HG03196 (cell line): ENCODE measurements around the gene RPL14.
"Not testable (repeated sequence)": the region's sequence is repeated elsewhere in the genome, so short reads cannot be mapped to it uniquely, and the experiment has no call there.

ENCODE experiments used
- ATAC-seq: cut with Tn5 transposase; IDR thresholded peaks from one replicate; pipeline ENCODE4 v1.9.1; 2021; ENCODE audit not compliant: unreplicated experiment

Gene RPL14

DNA sequence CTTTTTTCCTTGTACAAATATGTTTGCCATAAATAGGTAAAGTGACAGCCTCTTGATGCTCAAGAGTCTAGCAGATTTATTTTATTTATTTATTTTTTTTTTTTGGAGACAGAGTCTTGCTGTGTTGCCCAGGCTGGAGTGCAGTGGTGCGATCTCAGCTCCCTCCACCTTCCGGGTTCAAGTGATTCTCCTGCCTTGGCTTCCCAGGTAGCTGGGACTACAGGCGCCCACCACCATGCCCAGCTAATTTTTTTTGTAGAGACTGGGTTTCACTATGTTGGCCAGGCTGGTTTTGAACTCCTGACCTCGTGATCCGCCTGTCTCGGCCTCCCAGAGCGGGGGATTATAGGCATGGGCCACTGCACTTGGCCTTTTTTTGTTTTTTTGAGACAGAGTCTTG is 5.7 kb downstream of the RPL14 start:
- not testable (repeated sequence) for ATAC-seq

DNA sequence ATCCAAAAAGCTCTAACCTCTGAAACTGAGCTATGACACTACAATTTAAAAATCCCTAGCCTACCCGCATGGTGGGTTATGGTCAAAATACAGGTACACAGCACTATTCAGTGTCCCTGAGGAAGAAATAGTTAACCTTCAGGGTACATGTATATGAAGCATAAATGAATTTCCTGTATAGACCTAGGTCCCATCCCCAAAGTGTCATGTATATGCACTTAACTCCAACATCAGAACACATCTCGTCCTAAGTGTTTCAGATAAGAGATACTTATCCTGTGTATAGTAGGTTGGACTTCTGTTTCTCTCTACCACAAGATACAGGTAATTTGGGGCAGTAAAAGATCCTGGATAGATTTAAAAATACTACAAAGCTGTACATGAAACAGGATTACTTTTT is 6.4 kb downstream of the RPL14 start:
- no peak for ATAC-seq

DNA sequence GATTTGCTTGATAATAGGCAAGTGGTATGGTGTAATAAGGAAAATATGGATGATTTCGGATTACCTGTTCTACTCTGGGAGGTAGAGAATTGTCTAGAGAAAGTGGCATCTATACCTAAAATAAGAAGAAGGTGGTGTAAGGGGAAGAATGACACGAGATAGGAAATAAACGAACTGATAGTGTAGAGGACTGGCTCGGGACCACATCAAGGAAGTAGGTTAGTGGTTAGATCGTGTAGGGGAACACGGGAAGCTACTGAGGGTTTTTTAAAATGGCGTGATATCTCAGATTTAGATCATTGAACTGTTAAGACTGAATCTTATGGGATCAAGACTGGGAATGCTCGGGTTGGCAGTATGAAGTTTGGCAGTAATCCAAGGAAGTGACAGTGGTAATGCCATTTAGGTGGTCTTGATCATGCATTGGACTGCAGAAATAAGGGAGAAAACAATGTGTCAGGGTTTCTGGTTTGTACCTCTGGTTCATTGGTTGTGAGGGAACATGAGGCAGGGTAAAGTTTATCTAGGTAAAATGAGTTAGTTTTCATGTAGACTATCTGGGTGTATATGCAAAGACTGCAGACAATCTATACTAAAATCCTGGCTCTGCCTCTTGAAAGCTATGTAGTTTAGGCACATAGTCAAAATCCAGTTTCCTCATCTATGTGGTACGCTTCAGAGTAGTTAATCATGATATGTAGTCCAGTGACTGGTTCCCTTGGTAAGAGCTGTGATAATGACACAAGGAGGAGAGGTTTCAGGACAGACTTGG is 7.4 kb downstream of the RPL14 start:
- no peak for ATAC-seq

DNA sequence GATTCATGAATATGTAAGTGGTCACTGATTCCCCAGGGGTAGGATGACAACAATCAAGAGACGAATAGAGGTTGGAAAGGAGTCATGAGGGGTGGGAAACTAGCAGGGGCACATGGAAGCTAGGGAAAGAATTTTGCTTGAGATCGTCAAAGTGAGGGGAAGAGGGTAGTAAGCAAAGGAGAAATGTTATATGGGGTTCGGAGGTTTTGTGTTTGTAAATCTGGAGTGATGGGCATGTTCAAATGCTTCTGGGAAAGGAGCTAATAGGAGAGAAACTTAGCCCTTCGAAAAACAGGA is 7.9 kb downstream of the RPL14 start:
- no peak for ATAC-seq

DNA sequence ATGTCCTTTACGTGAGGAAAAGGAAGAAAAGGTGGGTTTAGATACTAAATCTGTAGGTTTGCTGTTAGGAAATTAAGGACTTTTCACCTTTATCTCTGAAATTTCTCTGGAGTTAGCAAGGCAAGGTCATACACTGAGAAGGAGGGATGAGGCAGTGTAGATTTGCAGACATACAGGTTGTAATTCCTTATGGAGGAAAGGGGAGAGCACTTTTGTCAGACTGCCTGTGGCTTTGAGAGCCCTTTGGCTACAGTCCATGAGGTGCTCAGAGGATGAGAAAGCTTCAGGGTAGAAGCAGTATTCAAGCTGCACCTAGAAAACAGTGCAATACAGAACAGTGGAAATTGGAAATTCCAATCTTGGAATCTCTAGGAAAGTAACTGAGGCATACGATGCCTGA is 8.3 kb downstream of the RPL14 start:
- ATAC-seq, result no peak

DNA sequence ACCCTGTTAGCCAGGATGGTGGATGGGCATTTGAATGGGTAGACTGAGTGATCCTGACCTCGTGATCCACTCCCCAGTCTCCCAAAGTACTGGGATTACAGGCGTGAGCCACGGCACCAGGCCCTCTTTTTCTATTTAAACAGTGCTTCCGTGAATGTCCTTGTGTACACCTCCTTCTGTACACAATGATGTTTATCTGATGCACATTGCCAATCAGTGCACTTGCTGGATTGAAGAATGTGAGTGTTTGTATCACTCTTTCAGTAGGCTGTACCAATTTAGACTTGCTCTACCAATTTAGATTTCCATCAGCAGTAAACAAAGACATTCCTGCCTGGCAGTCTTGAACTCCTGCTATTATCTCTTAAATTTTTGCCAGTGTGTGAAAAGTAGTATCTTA is 10.9 kb downstream of the RPL14 start:
- ATAC-seq, result no peak

DNA sequence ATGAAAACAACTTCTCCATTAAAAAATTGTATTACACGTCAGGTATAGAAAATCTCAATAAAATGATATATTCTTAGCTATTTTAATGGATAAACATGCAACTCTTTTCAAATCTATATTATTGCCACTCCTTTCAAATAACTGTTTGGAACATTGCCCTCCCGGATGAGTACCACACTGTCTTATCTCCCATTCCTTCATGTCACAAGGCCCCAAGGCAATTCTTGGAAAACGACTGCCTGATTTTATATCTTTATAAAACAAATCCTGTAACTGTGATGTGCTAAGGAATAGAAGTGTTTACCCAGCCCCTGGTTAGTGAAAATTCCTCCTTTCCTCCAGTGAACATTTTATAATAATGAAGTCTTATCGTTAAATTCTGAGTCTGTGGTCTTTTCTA is 13.6 kb downstream of the RPL14 start:
- no peak for ATAC-seq

DNA sequence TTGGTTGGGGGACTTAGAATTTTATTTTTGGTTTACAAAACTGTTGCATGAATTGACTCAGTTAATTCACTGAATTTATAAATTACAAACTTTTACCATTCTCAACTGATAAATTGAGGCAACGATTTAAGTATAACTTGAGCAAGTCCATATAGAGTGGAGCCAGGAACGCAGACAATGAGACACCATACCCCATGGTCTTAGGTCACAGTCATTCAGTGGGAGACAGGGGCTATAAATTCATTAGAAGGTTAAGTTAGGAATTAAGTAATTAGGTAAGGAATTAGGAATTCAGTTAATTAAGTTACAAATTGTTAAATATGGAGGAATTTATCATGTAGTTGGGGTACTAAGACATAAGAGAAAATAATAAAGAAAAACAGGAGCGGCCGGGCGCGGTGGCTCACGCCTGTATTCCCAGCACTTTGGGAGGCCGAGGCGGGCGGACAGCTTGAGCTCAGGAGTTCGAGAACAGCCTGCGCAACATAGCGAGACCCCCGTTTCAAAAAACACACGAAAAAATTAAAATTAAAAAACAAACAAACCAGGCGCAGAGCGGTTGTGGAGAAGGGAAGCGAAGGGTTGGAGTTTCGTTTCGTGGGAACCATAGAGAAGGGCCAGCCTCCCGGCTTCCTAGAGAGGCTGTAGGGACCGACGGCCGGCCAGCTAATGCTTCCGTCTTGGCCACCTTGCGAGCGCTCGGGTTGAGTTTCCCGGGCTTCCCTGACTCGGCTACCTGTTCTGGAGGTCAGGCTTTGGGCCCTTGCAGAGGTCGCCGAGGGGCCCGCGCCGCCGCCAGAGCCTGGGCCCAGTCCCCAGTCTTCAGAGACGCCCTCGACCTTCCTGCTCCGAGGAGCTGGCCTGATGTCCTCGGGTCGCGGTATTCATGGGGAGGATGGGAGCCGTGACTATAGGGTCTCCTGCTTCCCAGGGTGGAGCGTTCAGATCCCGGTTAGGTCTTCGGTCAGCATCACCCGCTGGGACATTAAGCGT is 19.6 kb downstream of the RPL14 start, which contains the start of gene ZNF619:
Gene ZNF619 (plus strand): TSS at position 645 of the 993 bp plus-strand sequence. CDS start 858 bp downstream, outside the sequence.
- ATAC-seq, result peak; percentile 87

DNA sequence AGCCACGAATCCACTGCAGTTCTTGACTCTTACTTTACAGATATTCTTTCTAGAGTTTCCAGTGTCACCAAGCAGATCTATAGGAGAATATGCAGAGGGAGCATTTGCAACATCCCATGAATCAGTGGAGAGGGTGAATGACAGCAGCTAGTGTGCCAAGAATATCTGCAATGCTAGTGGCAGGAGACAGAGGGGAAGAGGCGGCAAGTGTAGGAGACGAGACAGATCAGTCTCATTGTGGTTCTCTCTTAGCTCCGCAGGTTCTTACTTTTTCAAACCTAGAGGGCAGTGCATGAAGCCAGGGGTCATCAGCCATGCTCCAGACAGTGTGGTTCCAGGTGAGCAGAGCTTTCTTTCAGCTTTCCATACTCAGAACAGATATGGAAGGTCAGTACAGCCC is 20.5 kb downstream of the RPL14 start:
- ATAC-seq, result no peak

DNA sequence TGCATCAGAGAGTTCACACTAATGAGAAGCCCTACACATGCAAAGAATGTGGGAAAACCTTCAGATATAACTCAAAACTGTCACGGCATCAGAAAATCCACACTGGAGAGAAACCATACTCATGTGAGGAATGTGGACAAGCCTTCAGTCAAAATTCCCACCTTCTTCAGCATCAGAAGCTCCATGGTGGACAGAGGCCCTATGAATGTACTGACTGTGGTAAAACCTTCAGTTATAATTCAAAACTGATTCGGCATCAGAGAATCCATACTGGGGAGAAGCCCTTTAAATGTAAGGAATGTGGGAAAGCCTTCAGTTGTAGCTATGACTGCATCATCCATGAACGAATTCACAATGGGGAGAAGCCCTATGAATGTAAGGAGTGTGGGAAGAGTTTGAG is 30.0 kb downstream of the RPL14 start:
- ATAC-seq, result no peak

DNA sequence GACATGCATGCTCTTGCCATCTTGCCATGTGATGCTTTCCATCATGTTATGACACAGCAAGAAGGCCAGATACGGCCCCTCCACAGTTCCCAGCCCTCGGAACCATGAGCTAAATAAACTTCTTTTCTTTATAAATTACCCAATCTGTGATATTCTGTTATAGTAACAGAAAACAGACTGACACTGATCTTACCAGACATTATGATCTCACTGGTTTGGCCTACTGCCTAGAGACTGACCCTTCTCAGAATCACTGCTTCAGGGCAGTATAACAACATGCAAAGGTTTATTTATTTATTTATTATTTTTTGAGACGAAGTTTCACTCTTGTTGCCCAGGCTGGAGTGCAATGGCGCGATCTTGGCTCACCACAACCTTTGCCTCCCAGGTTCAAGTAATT is 33.8 kb downstream of the RPL14 start:
- ATAC-seq, result no peak

DNA sequence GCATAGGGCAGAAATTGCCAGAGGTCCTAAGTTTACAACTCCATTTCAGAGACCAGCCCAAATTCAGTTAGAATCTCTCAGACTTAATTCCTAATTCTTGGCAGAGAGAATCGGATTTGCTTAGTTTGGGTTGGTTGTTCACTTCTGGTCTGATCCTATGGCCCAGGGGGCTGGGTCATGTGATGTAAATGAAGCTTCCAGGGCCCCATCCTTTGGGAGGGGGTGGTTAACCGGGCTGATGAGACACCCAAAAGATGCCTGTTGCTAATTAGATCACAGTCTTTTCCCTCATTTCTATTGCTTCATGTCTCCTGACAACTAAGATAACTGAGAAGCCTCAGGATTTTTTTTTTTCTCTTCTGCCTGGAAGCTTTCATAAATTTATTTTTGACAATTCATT is 37.6 kb downstream of the RPL14 start:
- no peak for ATAC-seq

DNA sequence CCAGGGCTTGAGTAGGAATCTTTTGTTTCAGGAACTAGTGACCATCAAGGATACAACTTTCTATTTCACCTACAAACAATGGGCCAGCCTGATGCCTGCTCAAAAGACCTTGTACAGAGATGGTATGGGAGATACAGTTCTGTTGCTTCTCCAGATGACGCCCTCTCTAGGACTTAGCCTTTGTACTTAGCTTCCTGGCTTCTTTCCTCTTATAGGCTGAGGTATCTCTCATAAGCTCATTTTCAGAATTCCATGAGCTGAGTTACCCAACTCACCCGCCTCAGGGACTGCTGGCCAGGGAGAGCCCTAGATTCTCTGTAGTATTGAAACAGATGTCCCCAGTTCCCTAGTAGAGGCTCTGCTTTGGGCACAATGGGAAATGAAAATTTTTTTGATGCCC is 40.1 kb downstream of the RPL14 start:
- no peak for ATAC-seq

DNA sequence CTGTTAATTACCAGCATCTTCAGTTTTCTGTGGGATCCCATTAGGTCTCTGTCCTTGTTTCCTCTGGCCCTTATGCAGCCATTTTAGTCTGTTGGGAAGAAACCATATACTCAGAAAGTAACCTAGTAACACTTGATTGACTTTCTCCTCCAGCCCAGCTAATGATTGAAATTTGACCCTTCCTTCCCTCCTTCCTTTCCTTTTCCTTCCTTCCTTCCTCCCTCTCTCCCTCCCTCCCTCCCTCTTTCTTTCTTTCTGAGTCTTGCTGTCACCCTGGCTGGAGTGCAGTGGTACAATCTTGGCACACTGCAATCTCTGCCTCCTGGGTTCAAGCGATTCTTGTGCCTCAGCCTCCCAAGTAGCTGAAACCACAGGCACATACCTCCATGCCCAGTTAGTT is 42.8 kb downstream of the RPL14 start:
- ATAC-seq, result no peak

DNA sequence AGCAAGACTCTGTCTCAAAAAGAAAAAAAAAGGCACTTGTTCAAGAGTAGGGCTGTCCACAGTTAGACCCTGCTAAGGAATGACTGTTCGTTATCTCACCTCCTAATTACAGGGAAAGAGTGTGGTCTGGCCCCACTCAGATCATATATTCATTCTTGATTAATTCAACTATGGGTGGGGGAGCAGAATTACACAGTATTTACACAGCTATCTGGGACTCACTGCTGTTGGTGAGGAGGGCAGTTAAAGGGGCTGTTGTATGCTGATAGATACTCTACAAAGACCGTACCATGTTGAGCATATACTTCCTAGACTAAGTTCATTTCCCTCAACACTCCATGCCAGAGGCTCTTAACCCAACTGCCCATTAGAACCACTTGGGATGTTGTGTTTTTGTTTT is 44.9 kb downstream of the RPL14 start:
- no peak for ATAC-seq

DNA sequence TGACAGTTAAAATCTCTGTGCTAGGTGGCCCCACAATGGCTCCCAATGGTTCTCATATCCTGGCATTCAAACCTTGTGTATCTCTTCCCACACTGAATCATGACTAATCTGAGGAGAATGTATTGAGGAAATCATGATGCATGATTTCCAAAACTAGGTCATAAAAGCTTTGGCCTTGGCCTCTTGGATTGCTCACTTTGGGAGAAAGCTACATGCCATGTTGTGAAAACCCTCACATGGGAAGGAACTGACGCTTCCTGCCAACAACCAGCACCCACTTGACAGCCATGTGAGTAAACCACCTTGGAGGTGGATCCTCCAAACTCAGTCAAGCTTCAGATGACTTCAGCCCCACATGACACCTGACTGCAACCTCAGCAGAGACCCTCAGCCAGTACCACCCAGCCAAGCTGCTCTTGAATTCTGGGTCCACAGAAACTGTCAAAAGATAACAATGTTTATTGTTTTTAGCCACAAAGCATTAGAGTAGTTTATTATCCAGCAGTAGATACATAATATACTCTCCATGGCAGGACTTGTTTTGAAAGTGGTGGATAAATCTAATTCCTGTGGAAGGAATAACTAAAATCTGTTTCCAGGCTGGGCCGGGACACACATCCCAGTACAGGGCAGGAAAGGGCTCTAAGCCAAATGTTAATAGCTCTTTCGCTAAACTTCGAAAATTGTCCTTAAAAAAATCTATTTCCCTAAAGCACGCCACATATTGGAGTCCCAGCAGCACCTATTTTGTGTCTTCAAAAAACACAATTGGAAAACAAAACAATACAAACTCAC is 47.7 kb downstream of the RPL14 start:
- ATAC-seq, result no peak

DNA sequence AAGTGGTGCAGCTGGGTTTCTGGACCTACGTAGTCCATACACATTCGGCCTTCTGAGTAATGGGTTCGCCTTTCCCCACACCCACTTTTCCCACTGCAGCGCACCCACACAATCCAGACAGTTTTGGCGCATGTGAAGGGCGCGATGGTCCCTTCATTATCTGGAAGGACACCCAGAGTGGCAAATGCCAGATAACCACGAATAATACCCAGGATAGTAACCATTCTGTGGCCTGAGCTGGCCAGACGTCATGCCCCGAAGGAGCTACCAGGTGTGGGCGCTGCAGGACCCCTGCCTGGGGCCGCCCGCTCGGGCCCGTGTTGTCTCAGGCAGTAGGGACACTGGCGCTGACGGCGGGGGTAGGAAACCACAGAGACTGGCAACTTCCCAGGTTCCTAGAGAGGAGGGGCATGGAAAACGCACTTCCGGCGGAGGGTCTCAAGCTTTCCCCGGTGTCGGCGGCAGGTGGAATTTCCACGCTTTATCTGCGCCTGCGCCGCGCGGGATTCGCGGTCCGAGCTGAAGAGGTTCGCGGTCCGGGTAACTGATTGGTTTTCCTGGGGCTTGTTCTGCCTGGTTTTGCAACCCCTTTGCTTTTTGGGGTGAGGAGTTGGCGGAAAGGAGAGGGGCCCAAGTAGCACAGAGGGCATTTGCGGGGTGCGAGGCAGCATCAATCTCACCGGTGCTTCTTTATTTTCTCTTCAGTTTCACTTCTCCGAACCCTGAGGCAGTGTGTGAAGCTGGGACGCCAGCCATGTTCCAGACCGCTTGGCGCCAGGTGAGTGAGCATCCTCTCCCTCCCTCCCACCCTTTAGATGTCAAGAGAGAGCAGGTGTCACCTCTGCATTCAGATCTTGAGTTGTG is 48.7 kb downstream of the RPL14 start, which contains the start of gene ZNF620:
Gene ZNF620 (plus strand): TSS at position 441 of the 864 bp plus-strand sequence. CDS start 314 bp downstream, at position 755.
- peak; percentile 72 for ATAC-seq

DNA sequence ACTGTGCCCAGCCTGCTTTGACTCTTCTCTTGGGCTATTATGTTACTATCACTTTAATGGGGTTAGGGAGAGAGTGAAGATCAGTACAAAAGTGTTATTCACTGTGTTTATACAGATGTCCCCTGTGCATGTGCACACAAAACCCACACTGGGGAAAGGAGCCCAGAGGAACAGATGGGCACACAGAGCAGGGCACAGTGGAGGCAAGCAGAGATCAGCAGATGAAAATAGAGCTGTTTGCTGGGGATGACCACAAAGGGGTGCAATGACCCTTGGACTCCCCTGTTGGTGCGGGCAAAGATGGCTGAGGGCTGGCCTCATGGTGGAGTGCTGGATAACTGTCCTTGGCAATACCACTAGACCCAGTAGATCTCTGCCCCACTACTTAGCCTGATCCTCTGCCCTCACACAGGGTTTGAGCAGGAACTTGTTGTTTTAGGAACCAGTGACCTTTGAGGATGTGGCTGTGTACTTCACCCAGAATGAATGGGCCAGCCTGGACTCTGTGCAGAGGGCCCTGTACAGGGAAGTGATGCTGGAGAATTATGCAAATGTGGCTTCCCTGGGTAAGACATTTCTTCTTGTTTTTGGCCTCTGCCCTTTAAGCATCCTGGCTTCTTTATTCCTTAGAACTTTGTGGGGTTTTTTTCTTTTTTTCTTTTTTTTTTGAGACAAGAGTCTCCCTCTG is 54.0 kb downstream of the RPL14 start:
- no peak for ATAC-seq

DNA sequence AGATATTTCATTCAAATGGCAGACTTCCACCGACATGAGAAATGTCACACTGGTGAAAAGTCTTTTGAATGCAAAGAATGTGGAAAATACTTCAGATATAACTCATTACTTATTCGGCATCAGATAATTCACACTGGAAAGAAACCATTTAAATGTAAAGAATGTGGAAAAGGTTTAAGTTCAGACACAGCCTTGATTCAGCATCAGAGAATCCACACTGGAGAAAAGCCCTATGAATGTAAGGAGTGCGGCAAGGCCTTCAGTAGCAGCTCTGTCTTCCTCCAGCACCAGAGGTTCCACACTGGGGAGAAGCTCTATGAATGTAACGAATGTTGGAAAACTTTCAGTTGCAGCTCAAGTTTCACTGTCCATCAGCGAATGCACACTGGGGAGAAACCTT is 59.1 kb downstream of the RPL14 start:
- no peak for ATAC-seq

DNA sequence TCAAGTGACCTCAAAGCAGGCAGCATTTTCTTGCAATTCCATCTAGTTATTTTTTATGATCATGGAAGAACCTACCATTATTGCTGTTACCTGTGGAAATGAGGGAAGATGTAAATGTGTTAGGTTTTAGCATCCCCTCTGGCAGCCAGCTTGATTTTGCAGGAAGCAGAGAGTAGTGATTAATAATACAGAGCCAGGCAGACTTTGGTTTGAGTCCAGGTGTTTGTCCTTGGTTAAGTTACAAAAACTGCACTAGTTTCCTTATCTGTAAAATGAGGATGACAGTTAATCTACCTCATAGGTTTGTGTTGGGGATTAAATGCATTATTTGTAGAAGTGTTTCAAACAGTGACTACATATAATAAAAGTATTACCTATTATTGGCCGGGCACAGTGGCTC is 60.9 kb downstream of the RPL14 start:
- ATAC-seq, result no peak
